HG03159 (cell line): ENCODE data around the gene PTGIS.
"Not testable (repeated sequence)": the region's sequence is repeated elsewhere in the genome, so short reads cannot be mapped to it uniquely, and the experiment has no call there.

Experiments
- ATAC-seq: cut with Tn5 transposase; IDR thresholded peaks from one replicate; pipeline ENCODE4 v1.9.1; 2021; ENCODE audit warnings: mild to moderate bottlenecking, moderate library complexity; ENCODE audit not compliant: unreplicated experiment

PTGIS gene

DNA sequence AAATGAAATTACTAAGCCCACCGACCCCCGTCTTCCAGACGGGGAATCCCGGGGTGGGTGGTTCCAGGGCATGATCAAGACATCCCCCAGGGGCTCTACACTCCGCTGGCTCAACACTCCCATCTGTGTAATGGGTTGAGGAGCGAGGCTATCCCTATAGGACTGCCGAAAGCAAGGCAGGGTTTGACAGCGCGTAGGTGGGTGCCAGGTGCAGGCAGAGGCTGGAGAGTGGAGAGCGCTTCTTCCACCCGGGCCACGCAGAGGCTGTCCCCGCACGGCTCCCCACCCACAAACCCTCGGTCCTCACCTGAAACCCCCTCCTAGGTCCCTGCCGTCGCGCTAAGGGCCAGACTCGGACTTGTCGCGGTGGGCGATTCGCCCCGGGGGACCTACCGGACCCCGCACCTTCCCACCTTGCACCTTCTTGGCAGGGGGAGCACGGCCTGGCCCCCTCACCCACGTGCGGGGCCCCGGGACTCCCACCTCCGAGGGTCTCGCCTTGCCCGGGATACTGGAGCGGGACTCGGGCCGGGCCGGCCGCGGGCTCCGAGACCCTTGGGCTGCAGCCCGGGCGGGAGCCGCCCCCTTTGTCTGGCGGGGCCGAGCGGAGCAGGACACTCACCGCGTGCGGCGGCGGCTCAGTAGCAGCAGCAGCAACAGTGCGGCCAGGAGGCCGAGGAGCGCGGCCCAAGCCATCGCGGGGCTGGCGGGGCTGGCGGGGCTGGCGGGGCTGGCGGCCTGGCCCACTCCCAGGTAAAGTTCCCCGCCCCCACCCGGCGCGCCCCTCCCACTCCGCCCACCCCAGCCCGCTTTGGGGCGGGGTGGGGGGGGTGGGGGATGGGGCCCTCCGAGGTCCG lies at the start of gene PTGIS:
PTGIS (minus strand) TSS at position 717 of the 857 bp plus-strand sequence; CDS start at position 696, 21 bp downstream.
- no peak for ATAC-seq

- ATAC-seq = not testable (repeated sequence)
These were observed 49.5 kb upstream of the PTGIS start for GRCh38 chr20:49617394-49617793.

GRCh38 chr20:49616154-49617007 lies 48.4 kb upstream of the PTGIS start:
- no peak for ATAC-seq

- no peak for ATAC-seq
These were observed 47.6 kb upstream of the PTGIS start for GRCh38 chr20:49615401-49616153.

DNA sequence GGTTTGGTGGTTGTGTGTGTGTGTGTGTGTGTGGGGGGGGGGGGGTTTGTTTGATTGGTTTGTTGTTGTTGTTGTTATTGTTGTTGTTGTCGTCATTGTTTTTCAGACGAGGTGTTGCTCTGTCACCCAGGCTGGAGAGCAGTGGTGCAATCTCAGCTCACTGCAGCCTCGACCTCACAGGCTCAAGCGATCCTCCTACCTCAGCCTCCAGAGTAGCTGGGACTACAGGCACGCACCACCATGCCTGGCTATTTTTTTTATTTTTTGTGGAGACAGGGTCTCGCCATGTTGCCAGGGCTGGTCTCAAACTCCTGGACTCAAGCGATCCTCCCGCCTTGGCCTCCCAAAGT lies 47.1 kb upstream of the PTGIS start:
- not testable (repeated sequence) for ATAC-seq

DNA sequence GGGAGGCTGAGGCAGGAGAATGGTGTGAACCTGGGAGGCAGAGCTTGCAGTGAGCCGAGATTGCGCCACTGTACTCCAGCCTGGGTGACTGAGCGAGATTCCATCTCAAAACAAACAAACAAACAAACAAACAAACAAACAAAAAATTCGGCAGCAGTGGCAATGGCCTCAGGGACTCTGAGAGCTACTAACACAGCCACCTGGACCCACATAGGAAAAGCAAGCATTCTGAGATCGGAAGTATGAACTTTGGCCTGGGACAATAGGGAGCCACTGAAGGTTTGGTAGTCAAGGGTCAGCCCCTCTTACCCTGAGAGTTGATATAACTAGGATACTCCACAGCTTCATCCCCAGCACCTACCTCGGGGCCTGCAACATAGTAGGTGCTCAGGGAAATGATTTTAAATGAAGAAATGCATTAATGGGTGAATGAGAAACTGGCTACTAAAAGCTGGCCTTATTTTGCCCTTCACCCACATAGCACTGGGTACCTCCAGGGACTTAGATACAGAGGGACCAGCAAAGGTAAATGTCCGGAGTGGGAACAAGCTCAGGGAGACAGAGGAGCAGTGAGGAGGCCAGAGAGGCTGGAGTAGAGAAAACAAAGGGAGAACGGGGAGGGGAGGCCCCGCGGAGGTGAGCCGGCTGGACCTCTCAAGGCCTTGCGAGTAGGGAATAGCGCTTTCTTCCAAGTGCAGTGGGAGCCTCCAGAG lies 46.6 kb upstream of the PTGIS start:
- ATAC-seq = no peak

- ATAC-seq = no peak
These were observed 44.3 kb upstream of the PTGIS start for GRCh38 chr20:49612127-49612738.

DNA sequence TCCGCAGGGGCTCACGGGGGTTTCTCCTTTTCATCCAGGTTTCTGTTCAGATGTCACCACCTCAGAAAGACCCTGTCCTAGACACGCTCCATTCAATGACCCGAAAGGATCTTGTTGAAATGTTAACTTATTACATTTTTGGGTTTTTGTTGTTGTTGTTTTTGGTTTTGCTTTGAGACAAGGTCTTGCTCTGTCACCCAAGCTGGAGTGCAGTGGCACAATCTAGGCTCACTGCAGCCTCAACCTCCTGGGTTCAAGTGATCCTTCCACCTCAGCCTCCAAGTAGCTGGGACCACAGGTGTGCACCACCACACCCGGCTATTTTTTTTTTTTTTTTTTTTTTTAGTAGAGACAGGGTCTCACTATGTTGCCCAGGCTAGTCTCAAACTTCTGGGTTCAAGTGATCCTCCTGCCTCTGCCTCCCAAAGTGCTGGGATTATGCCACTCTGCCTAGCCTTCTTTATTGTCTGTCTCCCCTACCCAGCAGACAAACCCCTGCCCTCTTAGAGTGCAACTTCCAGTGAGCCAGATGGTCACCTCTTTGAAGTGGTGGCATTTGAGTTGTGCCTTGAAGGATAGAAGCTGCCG lies 43.7 kb upstream of the PTGIS start:
- ATAC-seq = not testable (repeated sequence)

DNA sequence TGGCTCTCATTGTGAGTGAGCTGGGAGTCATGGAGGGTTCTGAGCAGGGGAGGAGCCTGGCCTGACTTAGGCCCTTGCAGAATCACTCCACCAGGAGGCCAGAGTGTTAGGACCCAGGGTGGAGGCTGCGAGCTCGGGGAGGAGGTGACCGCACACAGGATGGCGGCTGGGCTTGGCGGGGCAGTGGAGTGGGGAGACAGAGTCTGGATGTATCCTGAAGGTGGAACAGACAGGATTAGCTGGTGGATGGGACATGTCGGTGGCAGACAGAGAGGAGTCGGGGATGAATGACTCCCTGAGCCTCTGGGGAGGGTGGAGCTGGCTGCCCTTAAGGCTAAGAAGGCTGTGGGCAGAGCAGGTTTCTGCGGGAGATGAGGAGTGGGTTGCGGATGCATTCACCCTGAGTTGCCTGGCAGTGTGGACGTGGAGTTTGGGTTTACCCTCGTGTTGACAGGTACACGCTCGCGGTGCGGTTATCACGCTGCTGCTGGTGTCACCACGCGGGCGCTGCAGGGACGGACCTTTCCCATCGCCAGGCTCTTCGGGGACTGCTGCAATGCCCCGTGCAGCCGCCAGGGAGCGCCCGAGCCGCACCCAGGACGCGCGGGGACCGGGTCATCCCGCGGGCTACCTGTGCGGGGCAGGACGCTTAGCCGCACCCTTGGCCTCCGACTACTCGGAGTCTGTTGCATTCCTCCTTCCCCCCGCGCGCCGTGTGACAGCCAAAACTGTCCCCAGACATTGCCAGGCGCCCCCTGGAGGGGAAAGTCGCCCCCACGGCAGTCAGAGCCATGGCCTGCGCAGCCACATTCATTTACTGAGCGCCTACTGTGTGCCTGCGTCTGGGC lies 43.0 kb upstream of the PTGIS start:
- ATAC-seq = no peak

DNA sequence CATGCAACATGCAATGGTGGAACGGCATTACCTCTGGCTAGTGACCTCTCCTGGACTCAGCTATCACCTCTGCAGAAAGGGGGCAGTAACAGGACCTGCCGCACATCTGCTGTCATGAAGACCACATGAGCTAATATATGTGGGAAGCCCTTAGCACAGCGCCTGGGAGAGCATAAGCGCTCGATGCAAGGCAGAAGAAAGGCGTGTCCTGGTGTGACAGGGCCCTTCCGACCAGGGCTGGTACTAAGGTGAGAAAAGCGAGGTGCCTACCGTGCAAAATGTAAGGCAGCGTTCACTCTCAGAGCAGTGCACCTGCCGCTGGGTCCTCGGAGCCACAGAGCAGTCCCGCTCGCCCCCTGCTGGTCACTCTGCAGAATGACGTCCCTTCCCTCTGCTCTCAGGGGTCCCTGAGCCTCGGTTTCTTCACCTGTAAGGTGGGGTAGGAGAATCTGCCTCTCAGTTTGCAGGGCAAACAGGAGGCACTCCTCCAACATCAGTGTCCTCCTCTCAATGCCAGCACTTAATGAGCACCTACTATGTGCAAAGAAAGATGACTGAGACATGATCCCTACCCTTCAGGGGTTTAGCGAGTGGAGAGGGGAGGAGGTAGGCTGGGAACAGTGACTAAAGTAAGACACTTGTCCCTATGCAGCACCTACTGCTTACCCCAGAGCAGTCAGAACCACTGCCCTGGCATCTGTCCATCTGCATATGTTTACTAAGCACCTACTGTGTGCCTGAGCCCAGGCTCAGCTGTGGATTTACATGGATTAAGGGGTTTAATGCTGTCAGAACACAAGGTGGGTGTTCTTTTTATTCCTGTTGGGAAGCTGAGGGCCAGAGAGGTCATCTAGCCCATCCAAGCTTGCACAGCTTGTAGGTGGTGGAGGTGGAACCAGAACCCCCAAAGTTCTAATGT lies 41.1 kb upstream of the PTGIS start:
- ATAC-seq = no peak

GRCh38 chr20:49607568-49607967 lies 39.6 kb upstream of the PTGIS start:
- ATAC-seq = no peak

DNA sequence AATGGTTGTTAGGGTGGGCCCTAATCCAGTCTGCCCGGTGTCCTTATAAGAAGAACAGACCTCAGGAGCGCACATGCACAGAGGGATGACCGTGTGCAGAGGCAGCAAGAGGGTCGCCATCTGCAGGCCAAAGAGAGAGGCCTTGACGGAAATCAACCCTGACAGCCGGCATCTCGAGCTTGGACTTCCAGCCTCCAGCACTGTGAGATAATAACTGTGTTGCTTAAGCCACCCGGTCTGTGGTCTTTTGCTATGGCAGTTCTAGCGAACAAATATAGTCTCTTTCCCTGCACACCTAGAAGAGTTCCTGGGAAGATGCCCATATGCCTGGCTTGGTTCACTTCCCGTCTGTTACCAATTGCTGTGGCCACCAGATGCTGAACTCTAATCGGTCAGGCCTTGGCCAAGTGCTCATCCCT lies 35.3 kb upstream of the PTGIS start:
- no peak for ATAC-seq

GRCh38 chr20:49602345-49603208 lies 34.6 kb upstream of the PTGIS start:
- no peak for ATAC-seq

- no peak for ATAC-seq
These were observed 33.4 kb upstream of the PTGIS start for GRCh38 chr20:49601153-49601924.

- no peak for ATAC-seq
These were observed 31.8 kb upstream of the PTGIS start for GRCh38 chr20:49599746-49600113.

GRCh38 chr20:49597825-49598395 lies 30.0 kb upstream of the PTGIS start:
- ATAC-seq = no peak
